GM12864 (cell line): ENCODE results near the gene DENND6A.

Source experiments
- DNase-seq: peaks from one replicate; pipeline ENCODE4 v3.0.0-alpha.2; 2011; ENCODE audit warnings: low read depth
- H3K4me3 ChIP-seq: 2 replicates; pipeline ENCODE4 v1.5.1; 2011; ENCODE audit warnings: mild to moderate bottlenecking, low read depth, low read length, control low read depth
- TF ChIP-seq, protein P1 (sequence below): IDR thresholded peaks from 2 replicates; pipeline ENCODE4 v1.5.1; 2011; ENCODE audit warnings: low read depth, mild to moderate bottlenecking, moderate library complexity, low read length, control low read depth, inconsistent platforms; ENCODE audit errors: missing control alignments

DENND6A gene

DNA sequence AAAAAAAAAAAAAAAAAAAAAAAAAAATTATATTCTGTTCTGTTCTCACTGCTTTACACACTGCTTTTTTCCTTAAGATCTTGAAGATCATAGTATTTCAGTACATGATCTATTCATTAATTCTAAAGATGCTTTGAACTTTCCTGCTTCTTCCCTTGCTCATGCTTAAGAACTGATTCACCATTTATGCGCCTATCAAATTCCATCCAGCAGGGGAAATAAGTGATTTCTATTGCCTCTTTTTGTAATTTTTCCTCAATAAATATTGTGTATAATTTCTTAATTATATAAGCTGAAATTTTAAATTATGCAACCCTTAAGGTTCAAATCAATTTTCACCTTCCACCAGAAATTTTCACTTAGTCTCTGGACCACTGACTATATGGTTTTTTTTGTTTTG, 10.6 kb downstream of the DENND6A start:
- no peak for DNase-seq
- TF ChIP-seq, protein P1, sequence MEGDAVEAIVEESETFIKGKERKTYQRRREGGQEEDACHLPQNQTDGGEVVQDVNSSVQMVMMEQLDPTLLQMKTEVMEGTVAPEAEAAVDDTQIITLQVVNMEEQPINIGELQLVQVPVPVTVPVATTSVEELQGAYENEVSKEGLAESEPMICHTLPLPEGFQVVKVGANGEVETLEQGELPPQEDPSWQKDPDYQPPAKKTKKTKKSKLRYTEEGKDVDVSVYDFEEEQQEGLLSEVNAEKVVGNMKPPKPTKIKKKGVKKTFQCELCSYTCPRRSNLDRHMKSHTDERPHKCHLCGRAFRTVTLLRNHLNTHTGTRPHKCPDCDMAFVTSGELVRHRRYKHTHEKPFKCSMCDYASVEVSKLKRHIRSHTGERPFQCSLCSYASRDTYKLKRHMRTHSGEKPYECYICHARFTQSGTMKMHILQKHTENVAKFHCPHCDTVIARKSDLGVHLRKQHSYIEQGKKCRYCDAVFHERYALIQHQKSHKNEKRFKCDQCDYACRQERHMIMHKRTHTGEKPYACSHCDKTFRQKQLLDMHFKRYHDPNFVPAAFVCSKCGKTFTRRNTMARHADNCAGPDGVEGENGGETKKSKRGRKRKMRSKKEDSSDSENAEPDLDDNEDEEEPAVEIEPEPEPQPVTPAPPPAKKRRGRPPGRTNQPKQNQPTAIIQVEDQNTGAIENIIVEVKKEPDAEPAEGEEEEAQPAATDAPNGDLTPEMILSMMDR, result no peak
- no peak overlapping the region for H3K4me3 ChIP-seq

DNA sequence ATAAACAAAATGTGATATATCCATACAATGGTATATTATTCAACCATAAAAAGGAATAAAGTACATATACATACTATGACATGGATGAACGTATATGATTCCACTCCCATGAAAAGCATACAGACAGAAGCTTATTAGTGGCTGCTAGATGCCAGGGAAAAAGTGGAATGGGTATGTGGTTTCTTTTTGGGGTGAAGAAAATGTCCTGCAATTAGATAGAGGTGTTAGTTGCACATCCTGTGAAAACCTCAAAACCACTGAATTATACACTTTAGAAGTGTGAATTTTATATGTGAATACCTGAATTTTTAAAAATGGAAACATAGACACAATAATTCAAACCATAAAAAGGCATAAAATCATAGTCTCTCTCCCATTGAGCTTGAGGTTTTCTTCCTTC, 11.2 kb downstream of the DENND6A start:
- H3K4me3 ChIP-seq, result no peak overlapping the region
- TF ChIP-seq, protein P1, result no peak
- DNase-seq, result no peak

DNA sequence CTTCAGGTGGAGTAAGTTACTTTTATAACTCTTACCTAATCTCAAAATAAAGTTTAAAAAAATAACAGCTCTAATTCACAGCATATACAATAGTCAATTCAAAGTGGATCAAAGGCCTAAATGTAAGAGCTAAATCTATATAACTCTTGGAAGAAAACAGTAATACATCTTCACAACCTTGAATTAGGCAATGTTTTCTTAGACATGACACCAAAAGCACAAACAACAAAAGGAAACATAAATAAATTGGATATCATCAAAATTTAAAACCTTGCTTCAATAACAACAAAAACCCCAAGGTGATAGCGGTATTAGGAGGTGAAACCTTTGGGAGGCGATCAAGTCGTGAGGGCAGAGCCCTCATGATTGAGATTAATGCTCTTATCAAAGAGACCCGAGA, 12.8 kb downstream of the DENND6A start:
- DNase-seq, result no peak
- H3K4me3 ChIP-seq, result no peak overlapping the region
- TF ChIP-seq, protein P1, result no peak

DNA sequence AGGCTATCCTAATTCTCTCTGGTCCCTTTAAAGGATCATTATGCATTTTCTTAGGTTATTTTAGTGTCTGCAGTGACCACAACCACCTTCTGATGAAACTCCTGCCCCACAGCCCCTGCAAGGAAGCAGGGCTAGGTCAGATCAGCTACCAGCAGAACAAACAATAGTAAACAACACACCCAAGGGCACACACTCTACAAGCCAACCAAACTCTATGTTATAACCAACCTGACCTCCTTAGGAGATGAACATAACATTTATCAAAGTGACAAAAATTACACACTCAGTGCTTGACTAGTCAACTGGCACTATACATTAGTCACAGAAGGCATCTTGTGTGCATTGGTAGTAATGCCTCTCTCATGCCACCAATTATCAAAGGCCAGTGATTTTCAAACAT, 17.3 kb downstream of the DENND6A start:
- no peak overlapping the region for H3K4me3 ChIP-seq
- TF ChIP-seq, protein P1, result no peak
- no peak for DNase-seq

DNA sequence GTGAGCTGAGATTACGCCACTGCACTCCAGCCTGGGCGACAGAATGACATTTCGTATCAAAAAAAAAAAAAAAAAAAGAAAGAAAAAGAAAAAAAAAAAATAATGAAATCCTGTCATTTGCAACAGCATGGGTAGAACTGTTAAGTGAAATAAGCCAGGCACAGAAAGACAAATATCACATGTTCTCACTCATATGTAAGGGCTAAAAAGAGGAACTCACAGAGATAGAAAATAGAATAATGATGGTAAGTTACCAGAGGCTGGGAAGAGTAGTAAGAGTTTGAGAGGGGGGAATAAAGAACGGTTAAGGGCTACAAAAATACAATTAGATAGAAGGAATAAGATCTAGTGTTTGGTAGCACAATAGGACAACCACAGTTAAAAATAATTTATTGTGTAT, 19.7 kb downstream of the DENND6A start:
- no peak overlapping the region for H3K4me3 ChIP-seq
- TF ChIP-seq, protein P1, result no peak
- no peak for DNase-seq

DNA sequence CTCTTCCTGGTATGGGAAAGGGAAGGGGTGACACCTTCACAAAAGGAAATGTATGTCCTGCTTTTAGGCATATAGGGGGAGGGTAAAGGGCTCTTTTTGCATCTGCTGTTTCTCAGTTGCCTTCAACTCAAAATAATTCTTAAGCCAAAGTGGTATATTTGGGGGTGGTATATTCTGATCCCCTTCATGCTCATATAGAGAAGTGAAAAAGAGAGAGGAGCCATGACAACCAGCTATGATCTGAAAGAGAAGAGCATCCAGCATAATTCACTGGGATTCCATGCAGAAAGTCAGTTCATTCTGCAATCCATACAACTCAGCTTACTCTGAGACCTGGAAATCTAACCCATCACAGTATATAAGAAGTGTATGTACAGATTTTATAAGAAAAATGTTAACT, 22.3 kb downstream of the DENND6A start:
- DNase-seq, result no peak
- TF ChIP-seq, protein P1, result no peak
- H3K4me3 ChIP-seq, result no peak overlapping the region

DNA sequence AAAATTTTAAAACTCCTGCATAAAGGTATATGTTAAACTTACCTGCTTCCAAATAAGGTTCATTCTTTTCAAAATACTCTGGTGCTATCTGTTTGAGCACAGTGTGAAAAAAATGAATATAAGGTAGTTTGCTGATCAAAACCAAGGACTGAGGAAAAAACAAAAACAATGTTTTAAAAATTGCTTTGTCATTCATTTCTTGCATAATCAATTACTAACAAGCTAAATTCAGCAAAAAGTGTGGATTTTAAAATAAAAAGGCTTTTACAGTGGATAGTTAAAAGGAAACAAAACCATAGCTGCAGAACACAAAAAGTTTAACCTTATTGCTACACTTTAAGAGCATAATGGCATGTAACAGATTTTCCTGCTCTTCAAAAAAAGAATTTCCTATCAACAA, 31.5 kb downstream of the DENND6A start:
- H3K4me3 ChIP-seq, result no peak overlapping the region
- no peak for DNase-seq
- TF ChIP-seq, protein P1, result no peak
